Retina (tissue), 1 donor: ENCODE measurements around the gene MLPH.
"Not testable (repeated sequence)": the region's sequence is repeated elsewhere in the genome, so short reads cannot be mapped to it uniquely, and the experiment has no call there.

ENCODE experiments used
- DNase-seq: peaks from one replicate; pipeline ENCODE4 v3.0.0-alpha.2; 2016

Gene MLPH

DNA sequence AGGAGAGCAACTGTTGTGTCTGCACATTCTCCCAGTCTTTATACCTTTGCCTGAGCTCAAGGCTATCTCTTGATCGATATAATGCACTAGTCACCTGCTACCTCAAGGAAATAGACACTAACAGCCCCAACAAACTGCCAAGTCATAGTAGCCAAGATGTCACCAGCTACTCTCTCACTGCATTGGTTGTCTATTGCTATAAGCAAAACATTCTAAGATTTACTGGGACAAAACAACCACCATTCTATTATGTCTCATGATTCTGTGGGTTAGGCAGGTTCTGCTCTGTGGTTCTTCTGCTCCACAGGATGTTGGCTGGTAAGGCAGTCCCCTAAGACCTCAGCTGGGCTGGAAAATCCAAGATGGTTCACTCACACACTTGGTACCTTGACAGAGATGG, 28.5 kb upstream of the MLPH start:
- DNase-seq, result no peak

DNA sequence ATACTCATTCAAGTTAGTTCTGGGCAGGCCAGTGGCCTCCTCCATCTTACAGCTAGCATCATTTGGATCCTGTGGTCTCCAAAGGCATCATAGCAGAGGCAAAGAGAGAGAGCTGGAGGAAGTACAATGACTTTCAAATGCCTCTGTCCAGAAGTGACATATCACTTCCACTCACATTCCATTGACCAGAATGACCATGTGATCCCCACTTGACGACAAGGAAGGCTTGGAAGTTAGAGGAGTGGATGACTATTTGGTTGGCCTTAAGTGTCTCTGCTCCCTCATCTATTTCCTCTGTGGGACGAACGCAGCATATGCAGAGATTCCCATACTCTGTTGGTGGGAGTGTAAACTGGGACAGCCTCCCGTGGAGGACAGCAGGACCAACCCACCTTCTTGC, 27.8 kb upstream of the MLPH start:
- no peak for DNase-seq

GRCh38 chr2:237459741-237460174, 27.3 kb upstream of the MLPH start:
- no peak for DNase-seq

- no peak for DNase-seq
These were observed 22.2 kb upstream of the MLPH start for GRCh38 chr2:237464757-237465391.

DNA sequence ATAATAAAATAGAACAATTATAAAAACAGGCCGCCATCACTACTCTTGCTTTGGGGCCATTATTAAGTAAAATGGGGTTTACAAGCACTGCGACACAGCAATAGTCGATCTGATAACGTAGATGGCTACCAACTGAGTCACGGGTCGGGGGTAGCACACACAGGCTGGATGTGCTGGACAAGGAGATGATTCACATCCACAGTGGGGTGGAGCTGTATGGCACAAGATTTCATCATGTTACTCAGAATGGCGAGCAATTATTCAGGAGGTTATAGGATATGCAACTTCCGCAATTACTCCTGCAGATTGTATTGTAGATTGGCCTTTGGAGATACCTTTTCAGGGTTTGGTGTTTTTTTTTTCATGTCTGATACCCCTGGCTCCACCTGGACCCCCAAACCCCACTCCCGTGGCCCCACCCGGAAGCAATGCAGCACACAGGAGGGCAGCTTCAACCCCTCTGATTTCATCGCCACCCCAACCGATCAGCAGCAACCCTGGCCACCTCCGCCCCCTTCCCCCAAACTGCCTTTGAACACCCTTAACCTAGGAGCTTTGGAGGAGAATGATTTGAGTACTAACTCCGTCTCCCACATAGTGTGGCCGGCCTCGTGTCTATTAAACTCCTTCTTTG, 21.4 kb upstream of the MLPH start:
- no peak for DNase-seq

GRCh38 chr2:237466211-237466610, 20.8 kb upstream of the MLPH start:
- DNase-seq, result no peak

DNA sequence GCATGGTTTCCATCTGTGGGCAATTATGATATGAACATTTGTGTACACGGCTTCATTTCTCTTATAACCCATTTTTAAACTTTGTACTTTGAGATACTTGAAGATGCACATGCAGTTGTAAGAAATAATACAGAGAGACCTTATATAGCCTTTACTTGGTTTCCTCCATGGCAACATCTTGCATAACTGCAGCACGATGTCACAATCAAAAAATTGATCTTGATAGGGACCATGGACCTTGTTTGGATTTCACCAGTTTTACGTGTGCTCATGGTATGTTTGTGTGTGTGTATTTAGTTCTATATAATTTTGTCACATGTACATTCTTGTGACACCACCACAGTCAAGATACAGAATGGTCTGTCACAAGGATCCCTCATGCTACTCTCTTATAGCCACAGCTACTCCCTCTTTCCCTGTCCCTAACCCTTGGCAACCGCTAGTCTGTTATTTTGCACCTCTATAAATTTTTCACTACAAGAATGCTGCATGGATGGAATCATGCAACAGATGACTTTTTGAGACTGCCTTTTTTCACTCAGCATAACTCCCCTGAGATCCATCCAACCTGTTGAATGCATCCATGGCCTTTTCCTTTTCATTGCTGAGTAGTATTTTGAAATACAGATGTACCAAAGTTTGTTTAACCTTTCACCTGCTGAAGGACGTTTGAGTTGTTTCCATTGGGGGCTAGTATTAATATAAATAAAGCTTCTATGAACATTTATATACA, 19.4 kb upstream of the MLPH start:
- no peak for DNase-seq

- not testable (repeated sequence) for DNase-seq
These were observed 17.6 kb upstream of the MLPH start for GRCh38 chr2:237469410-237469809.

- DNase-seq, result no peak
These were observed 17.2 kb upstream of the MLPH start for GRCh38 chr2:237469849-237470248.

GRCh38 chr2:237470914-237471313, 16.1 kb upstream of the MLPH start:
- no peak for DNase-seq

GRCh38 chr2:237471438-237472186, 15.4 kb upstream of the MLPH start:
- DNase-seq, result peak; percentile 34

GRCh38 chr2:237472187-237472712, 14.8 kb upstream of the MLPH start:
- DNase-seq, result no peak

GRCh38 chr2:237472909-237473877, 13.9 kb upstream of the MLPH start:
- no peak for DNase-seq

DNA sequence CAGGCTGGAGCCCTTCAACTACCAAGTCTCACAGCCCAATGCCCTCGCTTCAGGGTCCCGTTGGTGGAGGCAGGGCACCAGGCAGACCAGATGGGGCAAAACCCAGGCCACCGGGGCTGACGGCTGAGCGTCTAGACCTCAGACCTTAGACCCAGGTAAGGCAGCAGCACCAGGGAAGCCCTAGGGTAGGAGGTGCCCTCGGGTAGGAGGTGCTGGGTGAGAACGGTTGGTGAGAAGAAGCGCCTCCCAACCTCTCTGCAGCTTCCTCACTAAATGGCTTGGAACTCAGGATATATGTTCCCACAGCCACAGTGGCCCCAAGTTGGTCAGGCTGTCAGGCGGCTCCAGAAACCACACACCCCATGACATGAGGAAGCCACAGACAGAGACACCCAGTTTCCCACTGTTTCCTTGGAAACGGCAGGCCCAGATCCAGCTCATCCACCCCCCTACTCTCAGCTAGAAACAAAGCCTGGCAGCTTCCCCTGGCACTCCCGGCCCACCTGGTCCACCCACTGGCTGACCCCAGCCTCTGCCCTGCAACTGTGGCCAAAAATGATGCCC, 13.1 kb upstream of the MLPH start:
- DNase-seq, result no peak

DNA sequence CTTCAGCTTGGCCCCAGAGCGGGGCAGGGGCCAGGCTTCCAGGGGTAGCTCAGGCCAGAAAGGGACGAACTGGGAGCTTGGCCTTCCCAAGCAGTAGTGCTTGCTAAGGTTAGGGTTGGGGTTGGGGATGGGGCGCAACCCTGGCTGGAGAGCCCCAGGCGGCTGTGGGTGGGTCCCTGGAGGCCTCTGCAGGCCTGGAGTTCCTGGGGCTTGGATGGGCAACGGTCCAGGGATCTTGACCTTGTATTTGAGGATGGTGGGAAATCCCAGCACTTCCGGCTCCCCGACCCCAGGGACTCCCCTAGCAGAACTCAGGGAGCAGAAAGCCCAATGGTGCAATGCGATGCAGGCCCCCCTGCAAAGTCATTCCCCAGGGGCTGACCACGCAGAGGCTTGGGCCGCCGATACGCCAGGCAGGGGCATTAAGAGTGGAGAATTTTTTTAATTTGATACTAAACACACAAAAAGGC, 12.6 kb upstream of the MLPH start:
- DNase-seq, result no peak

DNA sequence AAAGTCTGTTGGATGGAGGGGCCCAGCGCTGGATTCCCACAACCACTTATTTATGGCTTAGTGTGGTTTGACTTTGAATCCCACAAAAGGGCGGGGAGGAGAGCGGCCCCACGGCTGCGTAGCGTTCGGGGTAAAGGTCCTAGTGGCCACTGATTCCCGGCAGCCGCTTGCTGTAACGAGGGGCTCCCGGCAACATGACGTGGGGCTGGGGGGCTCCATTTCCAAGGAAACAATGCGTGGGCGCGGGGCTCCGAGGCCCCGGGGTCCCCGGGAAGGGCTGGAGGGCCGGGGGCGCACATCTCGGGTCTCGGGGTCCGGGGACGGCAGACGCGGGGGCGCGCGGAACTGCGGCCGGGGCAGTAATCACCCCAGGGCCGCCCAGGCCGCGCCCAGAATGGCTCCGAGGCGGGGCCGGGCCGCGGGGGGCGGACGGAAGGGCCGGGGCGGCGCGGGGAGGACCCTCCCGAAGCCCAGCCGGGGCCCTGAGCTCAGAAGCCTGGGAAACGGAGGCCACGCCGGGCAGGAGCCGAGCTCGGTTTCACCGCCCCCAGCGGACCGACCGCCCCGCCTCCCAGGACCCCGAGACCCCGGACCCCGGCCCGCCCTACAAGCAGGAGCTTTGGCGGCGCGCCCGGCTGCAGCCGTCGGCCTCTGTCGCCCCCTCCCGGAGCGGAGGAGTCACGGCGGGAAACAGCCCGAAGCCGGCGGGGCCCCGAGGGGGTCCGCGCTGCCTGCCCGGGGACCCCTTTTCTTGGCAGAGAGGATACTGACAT, 11.9 kb upstream of the MLPH start:
- DNase-seq, result peak; percentile 92

DNA sequence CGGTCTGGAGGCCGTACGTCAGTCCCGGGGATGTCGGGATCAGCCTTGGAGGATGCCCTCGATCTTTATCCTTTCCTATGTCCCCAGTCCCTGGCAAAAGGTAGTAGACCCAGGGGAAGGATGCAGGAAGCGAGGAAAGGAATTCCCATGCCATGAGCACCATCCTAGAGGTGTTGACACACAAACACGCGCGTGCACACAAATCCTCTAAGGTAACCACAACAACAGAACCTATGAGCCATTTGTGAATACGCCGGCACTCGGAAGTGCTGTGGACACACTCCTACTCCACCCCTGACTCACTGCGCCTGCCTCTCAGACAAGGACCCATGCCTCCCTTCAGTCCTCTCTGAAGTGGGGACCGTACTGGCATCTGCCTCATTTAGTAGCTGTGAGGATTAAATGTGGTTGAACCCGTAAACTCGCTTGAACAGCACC, 11.3 kb upstream of the MLPH start:
- DNase-seq, result no peak

GRCh38 chr2:237478095-237478494, 9.0 kb upstream of the MLPH start:
- no peak for DNase-seq

- no peak for DNase-seq
These were observed 8.1 kb upstream of the MLPH start for GRCh38 chr2:237478979-237479378.

DNA sequence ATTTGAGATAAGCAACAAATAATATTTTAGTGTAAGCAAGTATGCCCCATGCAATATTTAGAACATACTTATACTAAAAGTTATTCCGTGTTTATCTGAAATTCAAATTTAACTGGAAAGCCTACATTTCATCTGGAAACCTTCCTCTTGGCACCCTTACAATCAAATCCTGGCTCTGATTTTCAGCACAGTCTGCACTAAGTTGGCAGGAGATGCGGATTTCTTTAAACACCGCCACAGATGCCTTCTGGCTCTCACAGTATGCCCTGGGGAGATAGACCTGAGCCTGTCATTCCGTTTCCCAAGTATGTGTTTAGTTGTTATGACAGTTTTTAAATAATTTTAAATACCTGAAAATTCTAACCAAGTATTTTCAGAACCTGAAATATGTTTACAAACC, 7.3 kb upstream of the MLPH start:
- no peak for DNase-seq

- no peak for DNase-seq
These were observed 6.5 kb upstream of the MLPH start for GRCh38 chr2:237480556-237480955.
